Fibroblast of villous mesenchyme (primary cell): ENCODE measurements around the gene ESYT1. TPM values are rescaled to one million over a fixed set of nuclear protein-coding genes. Genes with fewer than 3 reads are reported as not detected.

ENCODE experiments used
- DNase-seq: peaks from one replicate; pipeline ENCODE4 v3.0.0-alpha.2; 2010; ENCODE audit warnings: low read depth
- H3K4me3 ChIP-seq: 2 replicates; pipeline ENCODE4 v1.5.1; 2011; ENCODE audit warnings: low read depth, mild to moderate bottlenecking, low read length
- total RNA-seq: library from RNA; depleted of rRNA; stranded (reverse); fragments of >200 nt; gene quantifications from 2 replicates; pipeline ENCODE4 v1.2.3, GENCODE V29; 2012
- TF ChIP-seq, protein P1 (sequence below): IDR thresholded peaks from 2 replicates; pipeline ENCODE4 v1.5.1; 2012; ENCODE audit warnings: low read depth, mild to moderate bottlenecking, low read length; ENCODE audit not compliant: insufficient read depth

Gene ESYT1
- total RNA-seq, 1 donor: 300 TPM

GRCh38 chr12:56150563-56150962 lies 22.5 kb downstream of the ESYT1 start:
- H3K4me3 ChIP-seq: no peak overlapping the region
- TF ChIP-seq, protein P1, sequence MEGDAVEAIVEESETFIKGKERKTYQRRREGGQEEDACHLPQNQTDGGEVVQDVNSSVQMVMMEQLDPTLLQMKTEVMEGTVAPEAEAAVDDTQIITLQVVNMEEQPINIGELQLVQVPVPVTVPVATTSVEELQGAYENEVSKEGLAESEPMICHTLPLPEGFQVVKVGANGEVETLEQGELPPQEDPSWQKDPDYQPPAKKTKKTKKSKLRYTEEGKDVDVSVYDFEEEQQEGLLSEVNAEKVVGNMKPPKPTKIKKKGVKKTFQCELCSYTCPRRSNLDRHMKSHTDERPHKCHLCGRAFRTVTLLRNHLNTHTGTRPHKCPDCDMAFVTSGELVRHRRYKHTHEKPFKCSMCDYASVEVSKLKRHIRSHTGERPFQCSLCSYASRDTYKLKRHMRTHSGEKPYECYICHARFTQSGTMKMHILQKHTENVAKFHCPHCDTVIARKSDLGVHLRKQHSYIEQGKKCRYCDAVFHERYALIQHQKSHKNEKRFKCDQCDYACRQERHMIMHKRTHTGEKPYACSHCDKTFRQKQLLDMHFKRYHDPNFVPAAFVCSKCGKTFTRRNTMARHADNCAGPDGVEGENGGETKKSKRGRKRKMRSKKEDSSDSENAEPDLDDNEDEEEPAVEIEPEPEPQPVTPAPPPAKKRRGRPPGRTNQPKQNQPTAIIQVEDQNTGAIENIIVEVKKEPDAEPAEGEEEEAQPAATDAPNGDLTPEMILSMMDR: no peak
- DNase-seq: peak; percentile 47

- no peak for DNase-seq
- TF ChIP-seq, protein P1: peak; percentile 48
- peak overlapping the region; percentile 80 for H3K4me3 ChIP-seq
These were observed 23.6 kb downstream of the ESYT1 start for GRCh38 chr12:56151672-56152131.

DNA sequence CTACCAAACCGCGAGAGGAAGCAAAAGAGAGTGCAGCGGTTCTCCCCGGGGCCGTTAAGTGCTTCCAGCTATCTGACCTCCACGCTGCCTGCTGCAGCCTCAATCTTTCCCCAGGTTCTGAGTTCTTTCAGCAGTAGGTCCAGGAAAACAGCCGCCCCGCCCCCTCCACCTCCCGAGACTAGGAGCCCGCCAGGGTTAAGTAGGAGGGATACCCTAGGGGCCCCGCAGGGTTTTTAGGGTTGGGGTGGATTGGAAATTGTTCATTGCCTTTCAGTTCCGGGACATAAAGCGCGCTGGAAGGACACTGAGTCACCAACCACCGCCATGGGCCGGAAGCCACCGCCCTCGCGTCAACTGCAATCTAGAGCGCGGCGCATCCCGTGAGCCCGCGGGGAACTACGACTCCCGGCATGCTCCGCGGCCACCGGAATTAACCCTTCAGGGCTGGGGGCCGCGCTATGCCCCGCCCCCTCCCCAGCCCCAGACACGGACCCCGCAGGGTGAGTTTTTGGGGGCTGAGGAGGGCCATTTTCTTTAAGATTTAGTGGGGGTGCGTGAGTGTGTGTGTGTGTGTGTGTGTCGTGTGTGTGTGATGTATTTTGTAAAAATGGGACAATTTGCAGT lies 24.2 kb downstream of the ESYT1 start, which contains the start of gene MYL6B:
MYL6B (plus strand) TSS at position 456 of the 624 bp plus-strand sequence. CDS start 1,332 bp downstream, outside the sequence.
- peak within 1 kb of the TSS; percentile 80 for H3K4me3 ChIP-seq
- TF ChIP-seq, protein P1: no peak
- DNase-seq: peak; percentile 91

- TF ChIP-seq, protein P1: no peak
- peak overlapping the region; percentile 80 for H3K4me3 ChIP-seq
- DNase-seq: no peak
These were observed 24.9 kb downstream of the ESYT1 start for GRCh38 chr12:56152756-56153677.

GRCh38 chr12:56153678-56154065 lies 25.6 kb downstream of the ESYT1 start:
- H3K4me3 ChIP-seq: no peak overlapping the region
- no peak for DNase-seq
- TF ChIP-seq, protein P1: no peak

GRCh38 chr12:56154246-56154771 lies 26.2 kb downstream of the ESYT1 start:
- DNase-seq: no peak
- H3K4me3 ChIP-seq: no peak overlapping the region
- TF ChIP-seq, protein P1: no peak
